ENCODE data around the gene DNTTIP2. TPM values are rescaled to one million over a fixed set of nuclear protein-coding genes. Genes with fewer than 3 reads are reported as not detected.
"Not testable (repeated sequence)": the region's sequence is repeated elsewhere in the genome, so short reads cannot be mapped to it uniquely, and the experiment has no call there.

Gene DNTTIP2
- total RNA-seq, 1 experiment from 2014 or later, result 66.1 TPM

DNA sequence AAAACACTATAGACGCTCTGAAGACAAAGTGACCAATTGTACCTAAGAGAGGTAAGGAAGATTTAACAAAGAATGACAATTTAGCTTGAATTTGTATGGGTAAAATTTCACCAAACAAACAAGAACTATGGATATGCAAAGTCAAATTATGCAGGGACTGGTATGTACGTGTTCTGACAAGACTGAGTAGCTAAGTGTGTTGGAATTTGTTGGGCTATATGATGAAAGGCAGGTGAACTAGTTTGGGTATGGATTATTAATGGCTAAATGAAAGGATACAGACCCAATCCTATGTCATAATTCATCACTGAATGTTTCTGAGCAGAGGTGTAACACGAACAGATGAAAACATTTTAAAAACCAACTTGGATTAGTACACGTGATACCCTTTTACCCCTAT is 7.6 kb downstream of the DNTTIP2 start (continued):
- TF ChIP-seq, protein P1, sequence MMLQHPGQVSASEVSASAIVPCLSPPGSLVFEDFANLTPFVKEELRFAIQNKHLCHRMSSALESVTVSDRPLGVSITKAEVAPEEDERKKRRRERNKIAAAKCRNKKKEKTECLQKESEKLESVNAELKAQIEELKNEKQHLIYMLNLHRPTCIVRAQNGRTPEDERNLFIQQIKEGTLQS (IDR thresholded peaks at IDR 0.05), result no peak
- no peak for TF ChIP-seq CBX3 (IDR thresholded peaks at IDR 0.05; ENCODE audit: low read depth)
- TF ChIP-seq TCF7L2 (IDR thresholded peaks at IDR 0.05; ENCODE audit: borderline replicate concordance, extremely low read depth, insufficient read depth, insufficient read length), result no peak
- TF ChIP-seq ELF1 (IDR thresholded peaks at IDR 0.05; ENCODE audit: borderline replicate concordance, low read depth), result no peak
- TF ChIP-seq, protein P2, sequence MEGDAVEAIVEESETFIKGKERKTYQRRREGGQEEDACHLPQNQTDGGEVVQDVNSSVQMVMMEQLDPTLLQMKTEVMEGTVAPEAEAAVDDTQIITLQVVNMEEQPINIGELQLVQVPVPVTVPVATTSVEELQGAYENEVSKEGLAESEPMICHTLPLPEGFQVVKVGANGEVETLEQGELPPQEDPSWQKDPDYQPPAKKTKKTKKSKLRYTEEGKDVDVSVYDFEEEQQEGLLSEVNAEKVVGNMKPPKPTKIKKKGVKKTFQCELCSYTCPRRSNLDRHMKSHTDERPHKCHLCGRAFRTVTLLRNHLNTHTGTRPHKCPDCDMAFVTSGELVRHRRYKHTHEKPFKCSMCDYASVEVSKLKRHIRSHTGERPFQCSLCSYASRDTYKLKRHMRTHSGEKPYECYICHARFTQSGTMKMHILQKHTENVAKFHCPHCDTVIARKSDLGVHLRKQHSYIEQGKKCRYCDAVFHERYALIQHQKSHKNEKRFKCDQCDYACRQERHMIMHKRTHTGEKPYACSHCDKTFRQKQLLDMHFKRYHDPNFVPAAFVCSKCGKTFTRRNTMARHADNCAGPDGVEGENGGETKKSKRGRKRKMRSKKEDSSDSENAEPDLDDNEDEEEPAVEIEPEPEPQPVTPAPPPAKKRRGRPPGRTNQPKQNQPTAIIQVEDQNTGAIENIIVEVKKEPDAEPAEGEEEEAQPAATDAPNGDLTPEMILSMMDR (IDR thresholded peaks at IDR 0.05 in 2 of 3, conservative IDR thresholded peaks at IDR 0.05 in 1 of 3; ENCODE audit: borderline replicate concordance in 1 of 3, insufficient read depth in 1 of 3, low read depth in 2 of 3, low read length in 2 of 3), result no peak

DNA sequence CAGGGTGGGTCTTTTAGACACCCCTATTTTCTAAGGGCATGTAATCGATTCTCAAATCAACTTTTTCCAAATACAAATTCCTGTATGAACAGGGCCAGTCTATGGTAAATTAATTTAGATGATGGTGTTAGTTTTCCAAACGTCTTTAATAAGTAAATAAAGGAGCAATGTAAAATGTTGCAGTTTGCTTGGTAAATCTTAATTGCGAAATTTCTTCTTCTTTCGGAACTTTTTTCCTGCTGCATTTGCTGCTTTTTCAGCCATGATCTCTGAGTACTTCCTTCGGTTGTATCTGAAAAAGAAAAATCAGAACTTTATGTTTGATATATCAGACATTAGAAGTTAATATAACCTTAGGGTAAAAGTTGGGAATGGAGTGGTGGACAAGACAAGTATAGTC is 9.4 kb downstream of the DNTTIP2 start:
- no peaks in the 10 kb centered on the region for H3K4me1 ChIP-seq (ENCODE audit: control insufficient read depth in 1 of 2, insufficient read depth in 2 of 2, low read length in 2 of 2)
- no peaks in the 10 kb centered on the region for H3K9me3 ChIP-seq (ENCODE audit: control insufficient read depth in 1 of 2, insufficient read depth in 1 of 2, low read depth in 1 of 2, low read length in 2 of 2)
- H4K20me1 ChIP-seq (ENCODE audit: insufficient read depth), result peaks cover 8% of the 10 kb centered on the region; the same call in 1 of the 2 replicates
- no peaks in the 10 kb centered on the region for H3K9me2 ChIP-seq (ENCODE audit: insufficient read depth)
- H2AFZ ChIP-seq (ENCODE audit: low read depth, low read length, poor library complexity, severe bottlenecking), result no peak overlapping the region
- no peak for TF ChIP-seq EGR1 (IDR thresholded peaks at IDR 0.05; ENCODE audit: low read depth)
- TF ChIP-seq, protein P1 (IDR thresholded peaks at IDR 0.05), result no peak
- no peak for TF ChIP-seq JUND (IDR thresholded peaks at IDR 0.05)
- no peak for TF ChIP-seq POLR2A (IDR thresholded peaks at IDR 0.05; ENCODE audit: borderline replicate concordance, extremely low read depth, insufficient read depth, insufficient read length)
- TF ChIP-seq POLR2AphosphoS5 (IDR thresholded peaks at IDR 0.05; ENCODE audit: low read depth, low read length), result no peak
- no peak for TF ChIP-seq SP1 (IDR thresholded peaks at IDR 0.05; ENCODE audit: low read depth)
- TF ChIP-seq CEBPB (IDR thresholded peaks at IDR 0.05; ENCODE audit: low read depth), result no peak
- BruUV-seq (replicated peaks), result no TSS peak
- intact Hi-C loops (cut with micrococcal nuclease), result loop anchor here (10.0 kb wide), 1 partner anchor 785 kb away; no protein-coding TSS in a partner anchor
- RAD21 ChIA-PET (ENCODE audit: low non-redundant PET in 1 of 2, low total read pairs in 2 of 2, uncharacterized antibody in 2 of 2, unreplicated experiment in 2 of 2), result no interaction called here
- peaks cover 48 to 54% of the 10 kb centered on the region in 2 experiments for H3K36me3 ChIP-seq (ENCODE audit: control insufficient read depth in 1 of 2, insufficient read depth in 2 of 2, low read length in 2 of 2)
- ATAC-seq (no peak), DNase-seq (ENCODE audit: low read depth, low spot score) (no peak)
- CTCF ChIA-PET, result no interaction called here
- H3K9ac ChIP-seq (ENCODE audit: low read length), result no peak overlapping the region
- H3K79me2 ChIP-seq (ENCODE audit: insufficient read depth, low read length), result peaks cover 29% of the 10 kb centered on the region
- POLR2A ChIA-PET, result no interaction called here
- no peak overlapping the region for H3K27ac ChIP-seq (ENCODE audit: low read depth, low read length)
- H3K4me3 ChIP-seq (replicated peaks in 1 of 2; ENCODE audit: low read depth in 1 of 2, low read length in 2 of 2), result no peak overlapping the region
- no peak overlapping the region for H3K4me2 ChIP-seq (ENCODE audit: low read length)
- H3K27me3 ChIP-seq (ENCODE audit: insufficient read depth, low read length), result no peaks in the 10 kb centered on the region

DNA sequence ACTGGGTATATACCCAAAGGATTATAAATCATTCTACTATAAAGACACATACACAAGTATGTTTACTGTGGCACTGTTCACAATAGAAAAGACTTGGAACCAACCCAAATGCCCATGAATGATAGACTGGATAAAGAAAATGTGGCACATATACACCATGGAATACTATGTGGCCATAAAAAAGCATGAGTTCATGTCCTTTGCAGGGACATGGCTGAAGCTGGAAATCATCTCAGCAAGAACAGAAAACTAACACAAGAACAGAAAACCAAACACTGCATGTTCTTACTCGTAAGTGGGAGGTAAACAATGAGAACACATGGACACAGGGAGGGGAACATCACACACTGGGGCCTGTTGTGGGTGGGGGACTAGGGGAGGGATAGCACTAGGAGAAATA is 10.5 kb downstream of the DNTTIP2 start:
- H2AFZ ChIP-seq (ENCODE audit: low read depth, low read length, poor library complexity, severe bottlenecking); H3K9me3 ChIP-seq (ENCODE audit: control insufficient read depth in 1 of 2, insufficient read depth in 1 of 2, low read depth in 1 of 2, low read length in 2 of 2); H3K9ac ChIP-seq (ENCODE audit: low read length); H3K4me3 ChIP-seq (replicated peaks in 1 of 2; ENCODE audit: low read depth in 1 of 2, low read length in 2 of 2); POLR2A ChIA-PET; DNase-seq (ENCODE audit: low read depth, low spot score); H4K20me1 ChIP-seq (ENCODE audit: insufficient read depth); H3K9me2 ChIP-seq (ENCODE audit: insufficient read depth); H3K4me2 ChIP-seq (ENCODE audit: low read length); BruUV-seq (replicated peaks); H3K27ac ChIP-seq (ENCODE audit: low read depth, low read length); intact Hi-C loops (cut with micrococcal nuclease); H3K4me1 ChIP-seq (ENCODE audit: control insufficient read depth in 1 of 2, insufficient read depth in 2 of 2, low read length in 2 of 2); CTCF ChIA-PET; RAD21 ChIA-PET (ENCODE audit: low non-redundant PET in 1 of 2, low total read pairs in 2 of 2, uncharacterized antibody in 2 of 2, unreplicated experiment in 2 of 2); ATAC-seq; H3K27me3 ChIP-seq (ENCODE audit: insufficient read depth, low read length): not testable (repeated sequence)
- peaks cover 42 to 43% of the 10 kb centered on the region in 2 experiments for H3K36me3 ChIP-seq (ENCODE audit: control insufficient read depth in 1 of 2, insufficient read depth in 2 of 2, low read length in 2 of 2)
- peaks cover 17% of the 10 kb centered on the region for H3K79me2 ChIP-seq (ENCODE audit: insufficient read depth, low read length)

Data from HCT116 (cell line).